ENCODE data around the gene RNF40.

The RNF40 gene

DNA sequence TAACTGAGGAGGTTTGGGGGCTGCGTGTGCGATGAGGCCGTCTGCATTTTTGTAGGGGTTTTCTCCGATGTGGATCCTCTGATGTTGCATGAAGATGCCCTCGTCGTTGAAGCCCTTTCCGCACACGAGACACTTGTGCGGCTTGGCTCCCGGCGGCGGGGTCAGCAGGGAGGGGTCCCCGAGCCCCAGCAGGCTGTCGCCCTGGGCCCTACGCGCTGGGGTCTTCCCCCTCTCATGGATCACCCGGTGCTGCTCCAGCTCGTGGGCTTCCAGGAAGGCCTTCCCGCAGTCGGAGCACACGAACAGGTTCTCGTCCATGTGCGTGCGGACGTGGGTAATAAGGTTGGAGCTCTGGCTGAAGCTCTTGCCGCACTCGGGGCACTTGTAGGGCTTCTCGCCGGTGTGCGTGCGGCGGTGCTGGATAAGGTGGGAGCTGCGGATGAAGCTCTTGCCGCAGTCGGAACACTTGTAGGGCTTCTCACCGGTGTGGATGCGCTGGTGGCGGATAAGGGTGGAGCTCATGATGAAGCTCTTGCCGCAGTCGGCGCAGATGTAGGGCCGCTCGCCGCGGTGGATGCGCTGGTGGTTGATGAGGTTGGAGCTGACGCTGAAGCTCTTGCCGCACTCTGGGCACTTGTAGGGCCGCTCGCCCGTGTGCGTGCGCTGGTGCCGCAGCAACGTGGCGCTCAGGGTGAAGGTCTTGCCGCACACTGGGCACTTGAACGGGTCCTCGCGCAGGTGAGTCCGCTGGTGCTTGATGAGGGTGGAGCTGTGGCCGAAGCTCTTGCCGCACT is 20.6 kb downstream of the RNF40 start:
- Mint-ChIP-seq H3K4me1 (peaks cover 24% of the 10 kb centered on the region), H3K9me3 (no peaks in the 10 kb centered on the region), H3K4me3 (no peak overlapping the region), H3K27ac (no peak overlapping the region), H3K27me3 (no peaks in the 10 kb centered on the region), H3K36me3 (no peaks in the 10 kb centered on the region)

DNA sequence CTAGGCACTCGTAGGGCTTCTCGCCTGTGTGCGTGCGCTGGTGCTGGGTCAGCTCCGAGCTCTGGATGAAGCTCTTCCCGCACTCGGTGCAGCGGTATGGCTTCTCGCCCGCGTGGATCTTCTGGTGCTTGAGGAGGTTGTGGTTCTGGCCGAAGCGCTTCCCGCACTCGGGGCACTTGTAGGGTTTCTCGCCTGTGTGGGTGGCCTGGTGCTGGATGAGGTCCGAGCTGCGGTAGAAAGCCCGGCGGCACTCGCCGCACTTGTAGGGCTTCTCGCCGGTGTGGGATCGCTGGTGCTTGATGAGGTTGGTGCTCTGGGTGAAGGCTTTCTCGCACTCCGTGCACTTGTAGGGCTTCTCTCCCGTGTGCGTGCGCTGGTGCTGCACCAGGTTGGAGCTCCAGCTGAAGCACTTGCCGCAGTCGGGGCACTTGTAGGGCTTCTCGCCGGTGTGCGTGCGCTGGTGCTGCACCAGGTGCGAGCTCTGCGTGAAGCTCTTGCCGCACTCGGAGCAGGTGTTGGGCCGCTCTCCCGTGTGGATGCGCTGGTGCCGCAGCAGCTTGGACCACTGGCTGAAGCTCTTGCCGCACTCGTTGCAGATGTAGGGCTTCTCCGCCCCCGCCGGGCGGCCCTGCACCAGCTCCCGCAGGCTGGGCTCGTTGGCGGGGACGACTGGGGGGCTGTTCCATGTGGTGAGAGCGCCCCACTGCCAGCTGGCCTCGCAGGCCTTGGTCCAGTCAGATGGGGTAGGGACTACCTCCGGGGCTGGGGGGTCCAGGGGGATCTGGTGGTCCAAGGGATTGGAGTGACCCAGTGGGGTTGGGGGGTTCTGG is 21.4 kb downstream of the RNF40 start:
- Mint-ChIP-seq H3K36me3 (no peaks in the 10 kb centered on the region), H3K4me3 (no peak overlapping the region), H3K4me1 (peaks cover 27% of the 10 kb centered on the region), H3K9me3 (no peaks in the 10 kb centered on the region), H3K27me3 (no peaks in the 10 kb centered on the region), H3K27ac (no peak overlapping the region)

DNA sequence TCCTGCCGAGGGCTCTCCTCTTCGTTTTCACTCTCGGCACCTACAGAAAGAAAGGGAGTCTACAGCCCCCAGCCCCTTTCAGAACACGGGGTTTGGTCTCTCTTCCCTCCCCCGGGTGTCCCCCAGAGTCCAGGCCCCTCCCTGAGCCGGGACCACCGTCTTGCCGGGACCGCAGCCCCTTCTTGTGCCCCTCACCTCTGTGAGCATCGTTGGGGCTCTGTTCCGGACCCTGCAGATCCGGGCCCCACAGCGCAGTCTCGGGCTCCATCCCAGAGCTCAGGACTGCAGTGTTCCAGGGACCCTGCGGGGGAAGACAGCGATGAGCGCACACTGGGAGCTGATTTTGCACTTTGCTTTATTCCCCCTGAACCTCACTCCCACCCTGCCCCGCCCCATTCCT is 22.1 kb downstream of the RNF40 start:
- peaks cover 27% of the 10 kb centered on the region for H3K4me1 Mint-ChIP-seq
- no peak overlapping the region for H3K4me3 Mint-ChIP-seq
- no peaks in the 10 kb centered on the region for H3K9me3 Mint-ChIP-seq
- H3K27ac Mint-ChIP-seq, result no peak overlapping the region
- no peaks in the 10 kb centered on the region for H3K36me3 Mint-ChIP-seq
- H3K27me3 Mint-ChIP-seq, result no peaks in the 10 kb centered on the region

DNA sequence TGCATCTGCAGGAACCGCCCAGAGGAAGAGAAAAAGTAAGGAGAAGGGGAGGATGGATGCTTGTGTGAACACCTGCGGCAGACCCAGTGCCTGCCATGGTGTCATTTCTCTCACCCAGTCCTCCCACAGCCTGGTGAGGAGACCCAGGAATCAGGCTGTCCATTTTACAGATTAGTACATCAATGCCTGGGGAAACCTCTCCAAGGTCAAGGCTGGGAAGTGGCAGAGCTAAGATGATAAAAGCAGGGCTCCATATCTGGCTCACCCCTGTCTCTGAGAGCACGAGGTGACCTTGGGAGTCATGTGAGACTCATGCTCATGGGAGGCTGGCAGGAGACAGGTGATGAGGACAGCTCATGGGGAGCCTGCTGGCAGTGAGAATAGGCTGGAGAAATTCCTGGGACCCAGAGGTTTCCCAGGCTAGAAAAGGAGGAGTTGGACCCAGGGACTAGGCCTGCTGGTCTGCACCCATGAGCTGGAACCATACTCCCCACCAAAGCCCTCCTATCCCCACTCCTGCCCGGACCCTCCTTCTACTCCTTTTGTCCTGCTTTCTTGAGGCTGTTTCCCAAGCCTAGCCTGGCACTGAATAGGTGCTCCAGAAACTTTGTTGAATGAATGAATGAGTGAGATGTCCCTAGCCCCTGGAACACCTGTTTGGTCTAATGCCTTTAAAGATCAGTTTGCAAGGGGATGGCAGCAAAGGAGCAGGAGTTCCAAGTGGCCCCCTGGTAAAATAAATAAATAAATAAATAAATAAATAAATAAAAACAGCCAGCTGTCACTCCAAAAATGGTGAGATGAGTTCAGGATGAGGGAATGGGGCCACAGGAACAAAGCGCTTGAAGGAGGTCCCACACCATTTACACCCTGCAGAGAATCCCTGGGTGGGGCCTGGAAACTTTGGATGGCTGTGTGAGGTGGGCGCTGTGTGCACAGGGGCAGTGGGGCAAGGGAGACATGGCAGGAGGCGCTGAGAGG is 23.3 kb downstream of the RNF40 start:
- no peaks in the 10 kb centered on the region for H3K9me3 Mint-ChIP-seq
- H3K27ac Mint-ChIP-seq, result peak overlapping the region; percentile 72
- H3K27me3 Mint-ChIP-seq, result no peaks in the 10 kb centered on the region
- H3K4me1 Mint-ChIP-seq, result peaks cover 27% of the 10 kb centered on the region
- no peaks in the 10 kb centered on the region for H3K36me3 Mint-ChIP-seq
- H3K4me3 Mint-ChIP-seq, result peak overlapping the region; percentile 85

DNA sequence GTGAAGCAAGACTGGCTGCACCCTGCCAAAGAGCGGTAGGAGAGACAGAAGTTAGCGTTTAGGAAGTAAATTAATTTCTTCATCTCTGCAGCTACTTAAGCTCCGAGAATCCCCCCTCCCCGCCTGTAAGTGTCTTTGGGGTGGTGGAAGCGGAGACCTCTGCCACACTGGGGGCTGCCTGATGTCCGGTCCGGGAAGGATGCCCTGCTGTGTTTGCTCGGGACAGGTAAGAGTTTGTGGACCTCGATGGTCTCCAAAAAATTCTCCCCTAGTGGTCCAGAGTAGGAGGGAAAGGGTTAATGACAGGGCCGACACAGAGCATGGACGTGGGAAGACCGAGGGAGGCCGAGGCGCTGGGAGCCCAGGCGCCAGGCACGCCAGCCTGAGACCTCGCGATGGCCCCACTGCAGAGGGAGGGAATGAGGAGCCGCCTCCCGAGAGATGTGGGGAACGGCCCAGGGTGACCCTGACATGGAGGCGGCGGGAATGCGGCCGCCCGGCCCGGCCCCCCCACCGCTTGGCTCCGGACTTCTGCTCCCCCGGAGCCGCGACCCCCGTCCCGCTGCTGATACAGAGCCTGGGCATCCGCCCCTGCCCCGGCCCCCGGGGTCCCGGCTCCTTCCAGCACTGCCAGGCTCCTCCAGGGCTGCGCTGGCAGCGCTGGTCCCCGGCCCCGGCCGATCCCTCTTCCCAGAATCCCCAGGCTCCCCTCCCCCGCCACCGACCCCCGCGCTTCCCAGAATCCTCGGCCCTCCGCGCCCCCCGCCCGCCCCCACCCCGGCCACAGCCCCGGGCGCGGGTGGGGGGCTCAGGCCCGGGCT is 24.2 kb downstream of the RNF40 start:
- Mint-ChIP-seq H3K27ac (peak overlapping the region; percentile 76), H3K4me1 (peaks cover 27% of the 10 kb centered on the region), H3K36me3 (no peaks in the 10 kb centered on the region), H3K4me3 (peak overlapping the region; percentile 85), H3K27me3 (no peaks in the 10 kb centered on the region), H3K9me3 (no peaks in the 10 kb centered on the region)

DNA sequence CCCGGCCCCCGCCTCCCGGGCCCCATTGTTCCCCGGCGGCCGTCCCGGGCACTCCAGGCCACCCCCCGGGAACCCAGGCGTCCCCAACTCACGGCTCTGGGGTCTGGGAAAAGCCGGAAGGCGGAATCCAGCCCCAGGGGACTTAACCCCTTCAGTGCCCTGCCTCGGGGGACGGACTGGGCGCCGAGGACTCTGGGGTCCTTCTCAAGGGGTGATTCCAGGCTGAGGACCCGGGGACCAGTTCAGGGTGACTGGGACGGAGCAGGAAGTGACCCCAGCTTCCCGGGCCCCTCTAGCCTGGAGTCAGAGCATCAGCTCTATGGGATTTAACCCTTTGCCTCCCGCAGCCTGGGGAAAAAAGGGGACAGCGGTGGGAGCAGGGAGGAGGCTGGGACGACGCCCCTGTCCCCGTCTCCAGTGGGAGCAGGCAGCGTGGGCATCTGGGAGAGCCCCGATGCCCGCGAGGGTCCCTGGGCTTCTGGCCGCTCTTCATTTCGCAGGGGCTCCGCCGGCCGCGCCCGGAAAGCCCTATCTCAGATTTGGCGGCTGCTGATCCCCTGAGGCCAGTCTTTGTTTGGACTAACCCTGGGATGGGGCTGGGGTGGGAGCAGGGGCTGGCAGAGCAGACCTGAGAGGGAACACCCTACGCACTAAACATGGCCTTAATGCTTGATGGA is 25.0 kb downstream of the RNF40 start, which contains the start of gene ZNF629:
Gene ZNF629 (minus strand): TSS at position 270 of the 677 bp plus-strand sequence. CDS start 2,723 bp downstream, outside the sequence.
- no peaks in the 10 kb centered on the region for H3K36me3 Mint-ChIP-seq
- H3K27ac Mint-ChIP-seq, result peak within 1 kb of the TSS; percentile 76
- peak within 1 kb of the TSS; percentile 89 for H3K4me3 Mint-ChIP-seq

DNA sequence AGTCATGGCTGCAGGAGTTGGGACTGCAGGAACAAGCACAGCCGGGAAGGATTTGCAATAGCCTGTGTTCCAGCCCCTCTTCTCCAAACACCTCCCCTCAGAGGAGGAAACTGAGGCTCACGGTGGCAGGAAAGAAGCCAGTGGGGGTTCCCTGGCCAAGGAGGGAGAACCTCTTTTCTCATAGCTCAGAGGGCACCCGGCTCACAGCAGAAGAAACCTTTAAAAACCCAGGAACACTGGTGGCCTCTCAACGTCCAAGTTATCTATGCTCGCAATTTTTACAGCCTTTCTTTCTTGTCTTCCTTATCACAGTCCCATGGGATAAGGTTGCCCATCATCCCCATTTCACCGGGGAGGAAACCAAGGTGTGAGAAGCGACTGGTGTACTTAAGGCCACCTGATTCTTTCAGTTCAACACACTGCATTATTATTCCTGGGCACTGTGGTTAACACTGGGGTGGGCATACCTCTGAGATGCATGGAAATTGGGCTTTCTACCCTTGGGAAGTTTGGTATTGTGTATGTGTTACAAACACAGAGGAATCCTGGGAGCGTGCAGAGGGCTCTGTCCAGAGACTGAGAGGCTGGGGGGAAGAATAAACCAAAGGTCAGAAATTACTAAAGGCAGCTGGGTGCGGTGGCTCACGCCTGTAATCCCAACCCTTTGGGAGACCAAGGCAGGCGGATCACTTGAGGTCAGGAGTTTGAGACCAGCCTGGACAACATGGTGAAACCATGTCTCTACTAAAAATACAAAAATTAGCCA is 25.7 kb downstream of the RNF40 start:
- Mint-ChIP-seq H3K27ac (no peak overlapping the region), H3K4me1 (peaks cover 27% of the 10 kb centered on the region), H3K4me3 (peak overlapping the region; percentile 89), H3K36me3 (no peaks in the 10 kb centered on the region), H3K27me3 (no peaks in the 10 kb centered on the region), H3K9me3 (no peaks in the 10 kb centered on the region)

More for the DNA sequence above, 25.0 kb downstream of the RNF40 start, which contains the start of gene ZNF629:
- Mint-ChIP-seq H3K9me3 (no peaks in the 10 kb centered on the region), H3K4me1 (peaks cover 27% of the 10 kb centered on the region), H3K27me3 (no peaks in the 10 kb centered on the region)

DNA sequence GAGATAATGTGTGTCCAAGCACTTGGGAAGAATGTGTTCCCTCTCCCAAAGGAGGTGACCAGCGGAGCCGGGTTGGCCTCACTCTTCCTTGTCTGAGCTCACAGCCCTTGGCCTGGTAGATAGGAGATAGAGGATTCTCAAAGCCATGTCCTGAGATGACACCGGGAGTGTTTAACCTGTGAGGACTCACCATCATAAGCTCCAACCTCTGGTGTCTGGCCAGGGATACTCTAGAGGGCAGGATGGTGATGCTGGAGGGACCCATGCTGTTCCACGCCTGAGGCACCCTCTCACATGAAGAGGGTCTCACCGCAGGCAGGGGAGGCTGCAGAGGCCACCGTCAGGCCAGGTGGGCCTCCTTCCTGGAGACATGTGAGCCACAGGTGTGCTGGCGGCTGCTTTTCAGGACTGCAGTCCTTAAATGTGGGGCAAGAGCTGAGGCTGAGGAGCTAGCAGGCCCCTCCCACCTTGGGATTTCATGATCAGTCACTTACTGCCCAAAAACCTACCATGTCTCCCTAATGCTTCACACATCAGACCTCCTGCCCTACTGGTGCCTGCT is 31.5 kb downstream of the RNF40 start:
- Mint-ChIP-seq H3K27me3 (no peaks in the 10 kb centered on the region), H3K4me3 (no peak overlapping the region), H3K4me1 (no peaks in the 10 kb centered on the region), H3K36me3 (no peaks in the 10 kb centered on the region), H3K9me3 (no peaks in the 10 kb centered on the region), H3K27ac (no peak overlapping the region)

DNA sequence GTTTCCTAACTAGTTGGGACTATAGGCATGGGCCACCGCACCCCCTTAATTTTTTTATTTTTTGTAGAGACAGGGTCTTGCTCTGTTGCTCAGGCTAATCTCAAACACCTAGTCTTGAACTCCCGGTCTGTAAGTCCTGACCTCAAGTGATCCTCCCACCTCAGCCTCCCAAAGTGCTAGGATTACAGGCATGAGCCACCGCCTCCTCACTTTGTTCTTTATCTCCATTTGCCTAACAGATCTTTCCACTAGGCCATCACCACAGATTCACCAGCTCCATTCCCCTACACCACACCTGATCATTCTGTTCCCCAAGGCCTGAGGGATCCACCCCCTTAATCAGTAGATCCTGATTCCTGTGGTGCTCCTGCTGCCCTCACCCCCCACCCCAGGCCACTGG is 32.5 kb downstream of the RNF40 start:
- H3K4me3 Mint-ChIP-seq, result no peak overlapping the region
- H3K27me3 Mint-ChIP-seq, result no peaks in the 10 kb centered on the region
- H3K36me3 Mint-ChIP-seq, result no peaks in the 10 kb centered on the region
- no peaks in the 10 kb centered on the region for H3K9me3 Mint-ChIP-seq
- H3K27ac Mint-ChIP-seq, result no peak overlapping the region
- H3K4me1 Mint-ChIP-seq, result no peaks in the 10 kb centered on the region

DNA sequence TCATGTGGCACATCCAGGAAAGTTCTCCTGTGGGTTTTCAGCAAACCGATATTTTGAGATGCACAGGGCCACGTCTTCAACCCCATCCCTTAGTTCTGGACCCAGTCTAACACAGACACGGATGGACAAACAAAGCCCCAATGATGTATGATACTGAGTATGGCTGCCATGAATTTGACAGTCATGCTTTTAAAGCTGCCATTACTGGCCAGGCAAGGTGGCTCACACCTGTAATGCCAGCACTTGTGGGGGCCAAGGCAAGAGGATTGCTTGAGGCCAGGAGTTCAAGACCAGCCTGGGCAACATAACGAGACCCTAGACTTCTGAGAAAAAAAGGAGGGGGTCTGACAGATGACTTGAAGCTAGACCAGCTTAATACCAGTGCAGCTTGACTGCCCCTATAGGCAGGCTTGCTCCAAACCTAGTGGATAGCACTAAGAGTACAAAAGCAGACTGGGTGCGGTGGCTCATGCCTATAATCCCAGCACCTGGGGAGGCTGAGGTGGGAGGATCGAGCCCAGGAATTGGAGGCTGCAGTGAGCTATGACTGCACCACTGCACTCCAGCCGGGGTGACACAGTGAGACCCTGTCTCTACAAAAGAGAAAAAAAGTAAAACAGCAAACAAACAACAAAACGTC is 35.7 kb downstream of the RNF40 start:
- H3K4me1 Mint-ChIP-seq, result no peaks in the 10 kb centered on the region
- no peaks in the 10 kb centered on the region for H3K36me3 Mint-ChIP-seq
- no peaks in the 10 kb centered on the region for H3K27me3 Mint-ChIP-seq
- no peak overlapping the region for H3K4me3 Mint-ChIP-seq
- no peaks in the 10 kb centered on the region for H3K9me3 Mint-ChIP-seq
- H3K27ac Mint-ChIP-seq, result no peak overlapping the region

DNA sequence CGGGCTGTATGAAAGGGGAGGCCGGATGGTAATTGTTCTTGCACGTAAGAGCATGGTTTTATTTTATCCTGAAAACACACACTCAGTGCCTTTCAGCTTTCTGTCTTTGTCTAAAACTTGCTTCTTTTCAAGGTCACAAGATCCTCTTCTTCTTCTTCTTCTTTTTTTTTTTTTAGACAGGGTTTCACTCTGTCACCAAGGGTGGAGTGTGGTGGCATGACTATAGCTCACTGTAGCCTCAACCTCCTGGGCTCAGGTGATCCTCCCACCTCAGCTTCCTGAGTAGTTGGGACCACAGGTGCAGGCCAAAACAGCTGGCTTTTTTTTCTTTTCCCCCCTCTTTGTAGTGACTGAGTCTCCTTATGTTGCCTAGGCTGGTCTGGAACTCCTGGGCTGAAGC is 40.8 kb downstream of the RNF40 start:
- Mint-ChIP-seq H3K27ac (no peak overlapping the region), H3K4me3 (peak overlapping the region; percentile 19), H3K27me3 (no peaks in the 10 kb centered on the region), H3K9me3 (no peaks in the 10 kb centered on the region), H3K4me1 (peaks cover 19% of the 10 kb centered on the region), H3K36me3 (no peaks in the 10 kb centered on the region)

DNA sequence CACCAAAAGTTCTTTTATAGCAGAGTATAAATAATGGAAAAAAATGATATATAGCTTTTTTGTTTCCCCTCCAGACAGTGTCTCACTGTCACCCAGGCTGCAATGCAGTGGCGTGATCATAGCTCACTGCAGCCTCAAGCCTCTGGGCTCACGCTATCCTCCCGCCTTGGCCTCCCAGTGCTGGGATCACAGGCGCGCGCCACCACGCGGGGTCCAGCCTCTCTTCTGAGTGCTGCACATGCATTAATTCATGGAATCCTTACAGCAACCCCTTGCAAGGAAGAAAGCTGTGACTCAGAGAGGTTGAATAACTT is 42.9 kb downstream of the RNF40 start:
- H3K4me1 Mint-ChIP-seq, result peaks cover 19% of the 10 kb centered on the region
- H3K27me3 Mint-ChIP-seq, result no peaks in the 10 kb centered on the region
- H3K36me3 Mint-ChIP-seq, result no peaks in the 10 kb centered on the region
- H3K9me3 Mint-ChIP-seq, result no peaks in the 10 kb centered on the region
- peak overlapping the region; percentile 92 for H3K4me3 Mint-ChIP-seq
- peak overlapping the region; percentile 90 for H3K27ac Mint-ChIP-seq
